K562 (cell line): ENCODE measurements around the gene ZNF302. TPM values are rescaled to one million over a fixed set of nuclear protein-coding genes. Genes with fewer than 3 reads are reported as not detected.

Experiments
- CBX8 ChIP-seq: fragments of 200-600 bp; sonication (generic); IDR thresholded peaks from 2 replicates; pipeline ENCODE4 v1.6.1; 2012; ENCODE audit warnings: borderline replicate concordance, mixed run types, low read depth, mild to moderate bottlenecking, moderate library complexity, mixed read lengths, low read length, control low read depth, inconsistent platforms; ENCODE audit not compliant: poor library complexity, severe bottlenecking; ENCODE audit errors: extremely low read depth
- CREB1 ChIP-seq, 2 experiments: sonication (generic) in 1 of 2; formaldehyde crosslinking in 1 of 2; IDR thresholded peaks; 2 replicates each; pipeline versions ENCODE4 v1.6.1 to v1.8.0; 2012 to 2022; ENCODE audit warnings: inconsistent platforms in 1 of 2, mild to moderate bottlenecking in 1 of 2, missing genetic modification reagents in 1 of 2, moderate library complexity in 1 of 2
- FIP1L1 ChIP-seq: fragments of 200-400 bp; formaldehyde crosslinking; IDR thresholded peaks from 2 replicates; pipeline ENCODE4 v1.6.1; 2018; ENCODE audit warnings: mild to moderate bottlenecking, low read depth, low read length; ENCODE audit not compliant: poor library complexity, severe bottlenecking
- KLF10 ChIP-seq: fragments of 250-450 bp; sonication (Bioruptor Pico); IDR thresholded peaks from 2 replicates; pipeline ENCODE4 v1.6.1; 2021; ENCODE audit warnings: matching md5 sums
- L3MBTL2 ChIP-seq: fragments of 450-650 bp; IDR thresholded peaks from 2 replicates; pipeline ENCODE4 v1.6.1; 2016; ENCODE audit warnings: mild to moderate bottlenecking, moderate library complexity
- NKRF ChIP-seq: fragments of 450-650 bp; IDR thresholded peaks from 2 replicates; pipeline ENCODE4 v1.6.1; 2016; ENCODE audit warnings: borderline replicate concordance
- POLR2AphosphoS5 ChIP-seq: IDR thresholded peaks from 2 replicates; pipeline ENCODE4 v1.6.1; 2011; ENCODE audit warnings: mild to moderate bottlenecking, low read depth, low read length, moderate library complexity; ENCODE audit not compliant: control insufficient read depth, insufficient read depth
- PRDM10 ChIP-seq: fragments of 450-650 bp; IDR thresholded peaks from 2 replicates; pipeline ENCODE4 v1.6.1; 2018; ENCODE audit not compliant: partially characterized antibody
- RBM14 ChIP-seq: fragments of 200-400 bp; formaldehyde crosslinking; IDR thresholded peaks from 2 replicates; pipeline ENCODE4 v1.6.1; 2018; ENCODE audit warnings: low read depth, mild to moderate bottlenecking, low read length, moderate library complexity, borderline replicate concordance; ENCODE audit not compliant: insufficient read depth
- STAT5B ChIP-seq: fragments of 250-450 bp; sonication (Bioruptor Pico); IDR thresholded peaks from 2 replicates; pipeline ENCODE4 v1.8.0; 2021; ENCODE audit warnings: mild to moderate bottlenecking, inconsistent platforms
- polyA plus RNA-seq, 8 experiments: library from polyadenylated mRNA; depleted of rRNA in 4 of 8; stranded (reverse) in 5 of 8; unstranded in 3 of 8; fragments of >200 nt; fragmentation: Nextera tagmentation in 2 of 8; fragmentation: Illumina TruSeq in 1 of 8; extraction: Ambion mirVana in 2 of 8; extraction: Trizol in 1 of 8; gene quantifications; 2 replicates each; pipeline versions ENCODE4 v1.2.1 to v1.2.3, GENCODE V29; 2011 to 2014; ENCODE audit warnings: inconsistent platforms in 1 of 8, missing spikeins in 1 of 8
- total RNA-seq, 7 experiments: library from RNA; depleted of rRNA in 6 of 7; stranded (reverse); fragments of >200 nt in 6 of 7; fragmentation: Illumina TruSeq in 2 of 7; extraction: Trizol in 2 of 7; gene quantifications; 2 replicates each; pipeline versions ENCODE4 v1.2.1 to v1.2.3, GENCODE V29; 2011 to 2021; ENCODE audit warnings: low replicate concordance in 1 of 7

ZNF302 gene
- total and polyA plus RNA-seq, 9 of the 15 experiments (the other 6 are each of a cell fraction or from before 2014, with no cell fraction given): 0.08 to 1.0 (median 0.27) TPM; not detected in 1

- no peak for TF ChIP-seq FIP1L1
- TF ChIP-seq NKRF: no peak
- no peak for TF ChIP-seq POLR2AphosphoS5
- TF ChIP-seq RBM14: no peak
- TF ChIP-seq PRDM10: no peak
- TF ChIP-seq CREB1 (IDR thresholded peaks at IDR 0.05): no peak
- no peak for TF ChIP-seq CREB1 (CRISPR knock-in tag; IDR thresholded peaks at IDR 0.05)
- TF ChIP-seq KLF10 (CRISPR knock-in tag): no peak
- TF ChIP-seq STAT5B (CRISPR knock-in tag): no peak
- no peak for TF ChIP-seq CBX8
- peak; percentile 51; the same call in 1 of the 2 replicates for TF ChIP-seq L3MBTL2
Observed at GRCh38 chr19:34667349-34668076, 10.0 kb upstream of the ZNF302 start (continued).
